Esophagus muscularis mucosa (tissue), 4 donors: ENCODE measurements around the gene BLOC1S3. TPM values are rescaled to one million over a fixed set of nuclear protein-coding genes. Genes with fewer than 3 reads are reported as not detected.

Source experiments
- DNase-seq: peaks from one replicate; pipeline ENCODE4 v3.0.0-alpha.2; 2017; ENCODE audit errors: extremely low spot score
- H3K27ac ChIP-seq, 4 donors: fragments of 200-600 bp; sonication (generic); replicated peaks in 1 of 4; 1 replicate in 3 of 4; 2 replicates in 1 of 4; pipeline ENCODE4 v1.5.1; 2016 to 2019; ENCODE audit warnings: mild to moderate bottlenecking in 1 of 4
- H3K27me3 ChIP-seq, 4 donors: fragments of 200-600 bp; sonication (generic); one replicate each; pipeline versions ENCODE4 v1.5.1 to v1.6.0; 2016 to 2019
- H3K36me3 ChIP-seq, 4 donors: fragments of 200-600 bp; sonication (generic); one replicate each; pipeline ENCODE4 v1.5.1; 2016 to 2019
- H3K4me1 ChIP-seq, 4 donors: fragments of 200-600 bp; sonication (generic); one replicate each; pipeline ENCODE4 v1.5.1; 2016 to 2019
- H3K4me3 ChIP-seq, 4 donors: fragments of 200-600 bp; sonication (generic); 1 replicate in 2 of 4; 2 replicates in 2 of 4; pipeline ENCODE4 v1.5.1; 2016 to 2019; ENCODE audit warnings: mild to moderate bottlenecking in 4 of 4, moderate library complexity in 1 of 4
- H3K9me3 ChIP-seq, 4 donors: fragments of 200-600 bp; sonication (generic); 1 replicate in 3 of 4; 2 replicates in 1 of 4; pipeline ENCODE4 v1.5.1; 2016 to 2019
- CTCF ChIP-seq, 3 experiments: fragments of 200-600 bp in 2 of 3; fragments of 450-650 bp in 1 of 3; sonication (generic) in 2 of 3; IDR thresholded peaks; one replicate each; pipeline ENCODE4 v1.5.1; 2017 to 2019; ENCODE audit warnings: antibody characterized with exemption in 3 of 3, mild to moderate bottlenecking in 2 of 3, moderate library complexity in 1 of 3
- EP300 ChIP-seq: sonication (generic); formaldehyde crosslinking; IDR thresholded peaks from one replicate; pipeline ENCODE4 v1.6.1; 2017; ENCODE audit warnings: antibody characterized with exemption
- POLR2A ChIP-seq: fragments of 450-650 bp; IDR thresholded peaks from one replicate; pipeline ENCODE4 v1.6.1; 2017; ENCODE audit warnings: antibody characterized with exemption, moderate library complexity, mild to moderate bottlenecking, low read depth
- POLR2AphosphoS5 ChIP-seq, 2 donors: sonication (generic); formaldehyde crosslinking; IDR thresholded peaks; one replicate each; pipeline ENCODE4 v1.6.1; 2017; ENCODE audit warnings: antibody characterized with exemption in 2 of 2
- WGBS: methylation state at CpG from one replicate; pipeline ENCODE4 v1.1.5; 2018; 5-methylcytosine and 5-hydroxymethylcytosine counted together
- intact Hi-C: fragments of 100-400 bp; cut with DNase I; formaldehyde crosslinking; loops from one replicate; pipeline ENCODE4 v1.15.1; 2023
- total RNA-seq, 4 donors: library from RNA; depleted of rRNA; stranded (reverse); fragments of >200 nt; gene quantifications; one replicate each; pipeline versions ENCODE4 v1.1.0 to v1.2.1, GENCODE V29; 2016

BLOC1S3 gene
- total RNA-seq, 4 donors from 2014 or later: 5.4 to 21.9 (median 16.1) TPM

GRCh38 chr19:45186509-45187334 is 8.1 kb downstream of the BLOC1S3 start:
- Histone ChIP-seq H3K9me3 (no peaks in the 10 kb centered on the region), H3K4me1 (peaks cover 0 to 9% (median 4%) of the 10 kb centered on the region in 4 donors), H3K4me3 (no peak overlapping the region), H3K36me3 (peaks cover 0 to 6% (median under 1%) of the 10 kb centered on the region in 4 donors), H3K27me3 (no peaks in the 10 kb centered on the region), H3K27ac (no peak overlapping the region)
- DNase-seq: no peak
- intact Hi-C loops: no loop called here
- TF ChIP-seq EP300: no peak
- TF ChIP-seq POLR2A: no peak
- no peak for TF ChIP-seq CTCF (IDR thresholded peaks at IDR 0.05)
- no peak for TF ChIP-seq POLR2AphosphoS5 (IDR thresholded peaks at IDR 0.05)
- WGBS: 90% methylated on average over 11 of the region's 12 CpGs

GRCh38 chr19:45187421-45188100 is 9.0 kb downstream of the BLOC1S3 start:
- Histone ChIP-seq H3K4me1 (peaks cover 0 to 4% (median 1%) of the 10 kb centered on the region in 4 donors), H3K9me3 (no peaks in the 10 kb centered on the region), H3K27ac (no peak overlapping the region), H3K27me3 (no peaks in the 10 kb centered on the region), H3K4me3 (no peak overlapping the region), H3K36me3 (no peaks in the 10 kb centered on the region)
- 40% methylated on average over 9 of the region's 12 CpGs for WGBS
- intact Hi-C loops: no loop called here
- no peak for DNase-seq
- TF ChIP-seq POLR2AphosphoS5 (IDR thresholded peaks at IDR 0.05) (no peak), CTCF (IDR thresholded peaks at IDR 0.05) (peak; percentile 29 to 54 (median 36))

GRCh38 chr19:45189971-45190370 is 11.4 kb downstream of the BLOC1S3 start:
- no peak for DNase-seq
- H3K36me3 ChIP-seq: no peaks in the 10 kb centered on the region
- no peaks in the 10 kb centered on the region for H3K9me3 ChIP-seq
- TF ChIP-seq POLR2A (no peak), POLR2AphosphoS5 (IDR thresholded peaks at IDR 0.05) (no peak), EP300 (no peak), CTCF (IDR thresholded peaks at IDR 0.05) (no peak)
- no peak overlapping the region for H3K27ac ChIP-seq
- H3K27me3 ChIP-seq: no peaks in the 10 kb centered on the region
- intact Hi-C loops: no loop called here
- peaks cover 0 to 4% (median 1%) of the 10 kb centered on the region in 4 donors for H3K4me1 ChIP-seq
- no peak overlapping the region for H3K4me3 ChIP-seq
- 83% methylated on average over 1 of the region's 1 CpG for WGBS

GRCh38 chr19:45191375-45191774 is 12.8 kb downstream of the BLOC1S3 start:
- Histone ChIP-seq H3K27ac (no peak overlapping the region), H3K27me3 (no peaks in the 10 kb centered on the region), H3K4me3 (no peak overlapping the region), H3K36me3 (no peaks in the 10 kb centered on the region), H3K4me1 (peaks cover 0 to 4% (median 1%) of the 10 kb centered on the region in 4 donors), H3K9me3 (no peaks in the 10 kb centered on the region)
- no peak for DNase-seq
- TF ChIP-seq POLR2AphosphoS5 (IDR thresholded peaks at IDR 0.05) (no peak), EP300 (no peak), POLR2A (no peak), CTCF (IDR thresholded peaks at IDR 0.05) (no peak)
- 80% methylated on average over 4 of the region's 4 CpGs for WGBS
- intact Hi-C loops: no loop called here
